Measurements from ENCODE around the gene SBF2. TPM values are rescaled to one million over a fixed set of nuclear protein-coding genes. Genes with fewer than 3 reads are reported as not detected.

SBF2 gene
- total and polyA plus RNA-seq, 2 donors (not counting 3 experiments of a cell fraction or from before 2014, with no cell fraction given): 15.4 to 42.4 TPM

DNA sequence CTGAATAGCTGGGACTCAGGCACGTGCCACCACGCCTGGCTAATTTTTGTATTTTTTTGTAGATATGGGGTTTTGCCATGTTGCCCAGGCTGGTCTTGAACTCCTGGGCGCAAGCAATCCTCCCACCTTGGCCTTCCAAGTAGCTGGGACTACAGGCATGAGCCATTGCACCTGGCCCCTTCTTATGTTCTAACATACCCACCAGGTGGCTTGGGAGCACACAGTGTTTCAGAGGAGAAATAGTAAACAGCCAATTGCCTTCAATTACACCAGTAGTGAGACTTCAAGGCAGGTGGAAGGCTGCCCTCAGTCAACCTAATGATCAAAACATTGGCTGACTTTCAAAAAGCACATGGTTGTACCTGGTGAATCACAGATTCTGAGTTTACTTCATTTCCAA is 462.9 kb downstream of the SBF2 start:
- Histone ChIP-seq H3K9me1 (replicated peaks; ENCODE audit: control insufficient read depth, extremely low read depth, insufficient read depth, low read length) (no peaks in the 10 kb centered on the region), H3K9me3 (replicated peaks; ENCODE audit: control insufficient read depth, insufficient read depth, low read length) (no peaks in the 10 kb centered on the region), H3K4me3 (replicated peaks in 1 of 3; ENCODE audit: insufficient read depth in 1 of 3, low read depth in 1 of 3, low read length in 3 of 3) (no peak overlapping the region), H3K27ac (ENCODE audit: insufficient read depth, low read depth, low read length) (no peak overlapping the region), H3K9ac (replicated peaks; ENCODE audit: extremely low read depth, insufficient read depth, low read length) (no peak overlapping the region), H3K79me2 (ENCODE audit: control insufficient read depth, insufficient read depth, low read length) (no peaks in the 10 kb centered on the region), H2AFZ (ENCODE audit: low read depth, low read length) (no peak overlapping the region), H3K4me1 (ENCODE audit: control insufficient read depth, extremely low read depth, insufficient read depth, low read length) (peaks cover 22% of the 10 kb centered on the region), H3K4me2 (ENCODE audit: insufficient read depth, low read length) (no peak overlapping the region), H3K27me3 (ENCODE audit: control insufficient read depth in 2 of 2, insufficient read depth in 2 of 2, low read length in 2 of 2) (no peaks in the 10 kb centered on the region), H3K36me3 (ENCODE audit: control insufficient read depth in 2 of 2, extremely low read depth in 1 of 2, insufficient read depth in 2 of 2, low read length in 2 of 2) (peaks cover 0 to 2% of the 10 kb centered on the region in 2 experiments), H4K20me1 (replicated peaks; ENCODE audit: control insufficient read depth, extremely low read depth, insufficient read depth, low read length) (no peaks in the 10 kb centered on the region)
- intact Hi-C loops (cut with micrococcal nuclease) (no loop called here), dilution Hi-C loops (cut with MboI; ENCODE audit: extremely low pct_ligation_motif_present, low sequenced_read_pairs) (no loop called here)
- no peak for TF ChIP-seq MYC (IDR thresholded peaks at IDR 0.05; ENCODE audit: low read depth, low read length)
- TF ChIP-seq JUN (IDR thresholded peaks at IDR 0.05; ENCODE audit: borderline replicate concordance, insufficient read depth, insufficient read length, low read depth): no peak
- no peak for TF ChIP-seq EZH2 (IDR thresholded peaks at IDR 0.05; ENCODE audit: borderline replicate concordance, low read depth, low read length, severe bottlenecking)
- no peak for TF ChIP-seq MAX (IDR thresholded peaks at IDR 0.05; ENCODE audit: insufficient read depth, insufficient read length)
- TF ChIP-seq FOS (IDR thresholded peaks at IDR 0.05; ENCODE audit: borderline replicate concordance, insufficient read depth, low read length): no peak
- TF ChIP-seq GATA2 (IDR thresholded peaks at IDR 0.05; ENCODE audit: insufficient read depth, insufficient read length, low read depth, low read length): no peak
- no peak for TF ChIP-seq POLR2AphosphoS5 (IDR thresholded peaks at IDR 0.05; ENCODE audit: insufficient read depth, low read depth, low read length)
- no peak for TF ChIP-seq POLR2A (IDR thresholded peaks at IDR 0.05; ENCODE audit: low read depth, low read length)
- TF ChIP-seq CTCF (IDR thresholded peaks at IDR 0.05; ENCODE audit: extremely low read depth in 1 of 2, insufficient read depth in 1 of 2, low read depth in 1 of 2, low read length in 2 of 2): no peak
- BruUV-seq (replicated peaks): no TSS peak
- POLR2A ChIA-PET: no interaction called here
- DNase-seq (ENCODE audit: low read depth, low spot score) (no peak), FAIRE-seq (no peak)
- CTCF ChIA-PET: interaction anchor here (1.3 kb wide), 1 partner anchor 73 kb away, joined by 3 read pairs; no protein-coding TSS in a partner anchor
